Thyroid gland (tissue), 4 donors: ENCODE data around the gene ITGAE. TPM values are rescaled to one million over a fixed set of nuclear protein-coding genes. Genes with fewer than 3 reads are reported as not detected.
A peak's percentile ranks its signal among the peaks of the same experiment; 100 is the strongest.
"Not testable (repeated sequence)": the region's sequence is repeated elsewhere in the genome, so short reads cannot be mapped to it uniquely, and the experiment has no call there.

Source experiments
- DNase-seq, 2 donors: peaks; one replicate each; pipeline ENCODE4 v3.0.0-alpha.2; 2019
- H3K27ac ChIP-seq, 3 donors: fragments of 200-600 bp; sonication (generic); 1 replicate in 2 of 3; 2 replicates in 1 of 3; pipeline ENCODE4 v1.5.1; 2016 to 2019; ENCODE audit warnings: mild to moderate bottlenecking in 1 of 3, moderate library complexity in 1 of 3
- H3K27me3 ChIP-seq: fragments of 200-600 bp; sonication (generic); one replicate; pipeline ENCODE4 v1.5.1; 2019
- H3K36me3 ChIP-seq, 2 donors: fragments of 200-600 bp; sonication (generic); one replicate each; pipeline ENCODE4 v1.5.1; 2016 to 2019
- H3K4me1 ChIP-seq, 2 donors: fragments of 200-600 bp; sonication (generic); one replicate each; pipeline ENCODE4 v1.5.1; 2017 to 2019
- H3K4me3 ChIP-seq, 3 donors: fragments of 200-600 bp; sonication (generic); replicated peaks in 1 of 3; 1 replicate in 2 of 3; 2 replicates in 1 of 3; pipeline ENCODE4 v1.5.1; 2016; ENCODE audit warnings: mild to moderate bottlenecking in 1 of 3
- H3K9me3 ChIP-seq: fragments of 200-600 bp; sonication (generic); one replicate; pipeline ENCODE4 v1.5.1; 2017
- POLR2A ChIP-seq, 2 donors: fragments of 450-650 bp; IDR thresholded peaks; one replicate each; pipeline ENCODE4 v1.6.1; 2017; ENCODE audit warnings: antibody characterized with exemption in 2 of 2, mild to moderate bottlenecking in 2 of 2, moderate library complexity in 1 of 2
- WGBS, 2 donors: methylation state at CpG; one replicate each; pipeline ENCODE4 v1.1.5; 2017; 5-methylcytosine and 5-hydroxymethylcytosine counted together
- intact Hi-C: fragments of 100-400 bp; cut with DNase I; formaldehyde crosslinking; loops from one replicate; pipeline ENCODE4 v1.15.1; 2023
- total RNA-seq, 4 donors: library from RNA; depleted of rRNA; stranded (reverse); fragments of >200 nt; gene quantifications; one replicate each; pipeline ENCODE4 v1.2.3, GENCODE V29; 2016
- TF ChIP-seq, protein P1 (sequence below), 6 experiments: fragments of 200-600 bp in 3 of 6; fragments of 450-650 bp in 3 of 6; sonication (generic) in 3 of 6; IDR thresholded peaks; one replicate each; pipeline ENCODE4 v1.5.1; 2016 to 2019; ENCODE audit warnings: antibody characterized with exemption in 6 of 6, mild to moderate bottlenecking in 2 of 6, inconsistent platforms in 1 of 6, moderate library complexity in 1 of 6

ITGAE gene
- total RNA-seq, 4 donors from 2014 or later: 5.5 to 31.9 (median 19.4) TPM

DNA sequence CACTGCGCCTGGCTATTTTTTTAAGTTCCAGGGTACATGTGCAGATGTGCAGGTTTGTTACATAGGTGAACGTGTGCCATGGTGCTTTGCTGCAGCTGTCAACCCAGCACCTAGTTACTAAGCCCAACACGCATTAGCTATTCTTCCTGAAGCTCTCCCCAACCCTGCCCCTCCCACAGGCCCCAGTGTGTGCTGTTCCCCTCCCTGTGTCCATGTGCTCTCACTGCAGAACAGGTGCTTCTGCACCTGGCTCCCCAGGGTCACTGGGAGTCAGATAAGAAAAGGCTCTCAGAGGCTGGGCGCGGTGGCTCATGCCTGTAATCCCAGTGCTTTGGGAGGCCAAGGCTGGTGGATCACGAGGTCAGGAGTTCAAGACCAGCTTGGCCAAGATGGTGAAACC, 71.1 kb downstream of the ITGAE start:
- intact Hi-C loops: no loop called here
- peaks cover 0 to 14% of the 10 kb centered on the region in 2 donors for H3K4me1 ChIP-seq
- H3K9me3 ChIP-seq: no peaks in the 10 kb centered on the region
- no peaks in the 10 kb centered on the region for H3K27me3 ChIP-seq
- no peak overlapping the region for H3K4me3 ChIP-seq
- TF ChIP-seq, protein P1, sequence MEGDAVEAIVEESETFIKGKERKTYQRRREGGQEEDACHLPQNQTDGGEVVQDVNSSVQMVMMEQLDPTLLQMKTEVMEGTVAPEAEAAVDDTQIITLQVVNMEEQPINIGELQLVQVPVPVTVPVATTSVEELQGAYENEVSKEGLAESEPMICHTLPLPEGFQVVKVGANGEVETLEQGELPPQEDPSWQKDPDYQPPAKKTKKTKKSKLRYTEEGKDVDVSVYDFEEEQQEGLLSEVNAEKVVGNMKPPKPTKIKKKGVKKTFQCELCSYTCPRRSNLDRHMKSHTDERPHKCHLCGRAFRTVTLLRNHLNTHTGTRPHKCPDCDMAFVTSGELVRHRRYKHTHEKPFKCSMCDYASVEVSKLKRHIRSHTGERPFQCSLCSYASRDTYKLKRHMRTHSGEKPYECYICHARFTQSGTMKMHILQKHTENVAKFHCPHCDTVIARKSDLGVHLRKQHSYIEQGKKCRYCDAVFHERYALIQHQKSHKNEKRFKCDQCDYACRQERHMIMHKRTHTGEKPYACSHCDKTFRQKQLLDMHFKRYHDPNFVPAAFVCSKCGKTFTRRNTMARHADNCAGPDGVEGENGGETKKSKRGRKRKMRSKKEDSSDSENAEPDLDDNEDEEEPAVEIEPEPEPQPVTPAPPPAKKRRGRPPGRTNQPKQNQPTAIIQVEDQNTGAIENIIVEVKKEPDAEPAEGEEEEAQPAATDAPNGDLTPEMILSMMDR (IDR thresholded peaks at IDR 0.05): no peak
- TF ChIP-seq POLR2A (IDR thresholded peaks at IDR 0.05): no peak
- 83 to 94% methylated on average over 4 to 6 of the region's 6 CpGs for WGBS, 2 donors
- H3K27ac ChIP-seq: no peak overlapping the region
- H3K36me3 ChIP-seq: no peaks in the 10 kb centered on the region
- no peak for DNase-seq

DNA sequence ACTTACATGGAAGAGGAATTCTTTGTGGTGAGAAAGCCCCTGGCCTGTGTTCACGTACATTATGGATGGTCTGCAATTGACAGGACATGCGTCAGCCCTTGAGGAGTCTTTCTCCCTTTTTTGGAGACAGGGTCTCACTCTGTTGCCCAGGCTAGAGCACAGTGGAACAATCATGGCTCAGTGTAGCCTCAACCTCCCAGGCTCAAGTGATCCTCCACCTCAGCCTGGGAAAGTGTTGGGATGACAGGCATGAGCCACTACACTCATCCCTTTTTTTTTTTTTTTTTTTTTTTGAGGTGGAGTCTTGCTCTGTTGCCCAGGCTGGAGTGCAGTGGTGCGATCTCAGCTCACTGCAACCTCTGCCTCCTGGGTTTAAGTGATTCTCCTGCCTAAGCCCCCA, 72.9 kb downstream of the ITGAE start:
- peaks cover 6 to 21% of the 10 kb centered on the region in 2 donors for H3K4me1 ChIP-seq
- H3K27me3 ChIP-seq, H3K4me3 ChIP-seq, H3K27ac ChIP-seq, H3K9me3 ChIP-seq, DNase-seq, intact Hi-C loops, H3K36me3 ChIP-seq: not testable (repeated sequence)
- WGBS, 2 donors: 97 to 98% methylated on average over 3 of the region's 3 CpGs

DNA sequence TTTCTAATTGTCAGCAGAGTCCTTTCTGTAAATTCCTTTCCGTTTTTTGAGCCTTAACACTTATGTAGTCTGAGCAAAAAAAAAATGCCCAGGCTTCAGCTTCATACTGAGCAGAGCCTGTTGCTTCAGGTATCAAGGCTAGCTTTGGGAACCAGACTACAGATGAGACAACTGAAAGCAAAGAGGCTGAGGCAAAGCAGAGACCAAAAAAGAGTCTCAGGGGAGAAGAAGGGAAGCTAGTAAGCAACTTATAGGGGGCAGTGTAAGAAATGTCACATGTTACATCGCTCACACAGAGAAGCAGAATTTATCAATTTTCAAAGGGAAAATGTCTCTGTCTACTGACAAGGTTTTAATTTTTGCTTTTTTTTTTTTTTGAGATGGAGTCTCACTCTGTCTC, 73.9 kb downstream of the ITGAE start:
- WGBS, 2 donors: 38 to 88% methylated on average over 2 of the region's 2 CpGs
- intact Hi-C loops: no loop called here
- no peaks in the 10 kb centered on the region for H3K9me3 ChIP-seq
- H3K36me3 ChIP-seq: no peaks in the 10 kb centered on the region
- no peak overlapping the region for H3K27ac ChIP-seq
- DNase-seq: no peak
- TF ChIP-seq, protein P1 (IDR thresholded peaks at IDR 0.05): no peak
- TF ChIP-seq POLR2A (IDR thresholded peaks at IDR 0.05): no peak
- H3K4me1 ChIP-seq: peaks cover 13 to 21% of the 10 kb centered on the region in 2 donors
- no peak overlapping the region for H3K4me3 ChIP-seq
- H3K27me3 ChIP-seq: no peaks in the 10 kb centered on the region

DNA sequence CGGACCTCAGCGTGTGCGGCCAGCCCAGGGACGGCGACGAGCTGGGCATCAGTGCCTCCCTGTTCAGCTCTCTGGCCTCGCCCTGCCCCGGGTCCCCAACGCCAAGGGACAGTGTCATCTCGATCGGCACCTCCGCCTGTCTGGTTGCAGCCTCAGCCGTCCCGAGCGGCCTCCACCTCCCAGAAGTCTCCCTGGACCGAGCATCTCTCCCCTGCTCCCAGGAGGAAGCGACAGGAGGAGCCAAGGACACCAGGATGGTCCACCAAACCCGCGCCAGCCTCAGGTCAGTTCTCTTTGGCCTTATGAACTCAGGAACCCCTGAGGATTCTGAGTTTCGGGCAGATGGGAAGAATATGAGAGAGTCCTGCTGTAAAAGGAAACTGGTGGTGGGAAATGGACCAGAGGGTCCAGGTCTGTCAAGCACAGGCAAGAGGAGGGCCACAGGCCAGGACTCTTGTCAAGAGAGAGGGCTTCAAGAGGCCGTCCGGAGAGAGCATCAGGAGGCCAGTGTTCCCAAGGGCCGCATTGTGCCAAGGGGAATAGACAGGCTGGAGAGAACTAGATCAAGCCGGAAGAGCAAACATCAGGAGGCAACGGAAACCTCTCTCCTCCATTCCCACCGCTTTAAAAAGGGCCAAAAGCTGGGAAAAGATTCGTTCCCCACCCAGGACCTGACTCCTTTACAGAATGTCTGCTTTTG, 76.5 kb downstream of the ITGAE start:
- Histone ChIP-seq H3K27me3 (no peaks in the 10 kb centered on the region), H3K4me3 (peak overlapping the region in 2 of 3 donors; percentile 71 to 92), H3K9me3 (no peaks in the 10 kb centered on the region), H3K27ac (no peak overlapping the region), H3K36me3 (no peaks in the 10 kb centered on the region), H3K4me1 (peaks cover 13 to 14% of the 10 kb centered on the region in 2 donors)
- no peak for DNase-seq
- TF ChIP-seq, protein P1 (IDR thresholded peaks at IDR 0.05): no peak
- TF ChIP-seq POLR2A (IDR thresholded peaks at IDR 0.05): no peak
- 22 to 38% methylated on average over 11 to 18 of the region's 27 CpGs for WGBS, 2 donors
- intact Hi-C loops: no loop called here

DNA sequence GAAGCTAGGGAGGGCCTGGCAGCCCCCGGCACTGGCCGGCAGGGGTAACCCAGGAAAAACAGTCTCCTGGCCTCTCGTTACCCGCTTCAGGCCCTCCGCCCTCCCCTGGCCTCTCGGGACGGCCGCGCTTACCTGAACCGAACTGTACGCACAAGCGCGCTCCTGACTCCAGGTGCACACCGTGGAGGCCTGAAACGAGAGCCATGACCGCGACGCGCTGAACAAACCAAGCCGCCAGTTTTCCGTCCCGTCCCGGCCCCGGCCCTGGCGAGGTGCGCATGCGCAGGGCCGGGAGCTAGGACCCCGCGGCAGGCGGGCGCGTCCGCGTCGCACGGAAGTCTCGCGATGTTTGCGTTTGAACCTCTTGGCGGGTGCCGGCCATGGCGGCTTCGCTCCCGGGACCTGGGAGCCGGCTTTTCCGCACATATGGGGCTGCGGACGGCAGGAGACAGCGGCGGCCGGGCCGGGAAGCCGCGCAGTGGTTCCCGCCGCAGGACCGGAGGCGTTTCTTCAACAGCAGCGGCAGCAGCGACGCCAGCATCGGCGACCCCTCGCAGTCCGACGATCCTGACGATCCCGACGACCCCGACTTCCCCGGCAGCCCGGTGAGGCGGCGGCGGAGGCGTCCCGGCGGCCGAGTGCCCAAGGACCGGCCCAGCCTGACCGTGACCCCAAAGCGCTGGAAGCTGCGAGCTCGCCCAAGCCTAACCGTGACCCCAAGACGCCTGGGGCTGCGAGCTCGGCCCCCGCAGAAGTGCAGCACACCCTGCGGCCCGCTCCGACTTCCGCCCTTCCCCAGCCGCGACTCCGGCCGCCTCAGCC, 77.2 kb downstream of the ITGAE start, which contains the start of gene HASPIN:
TSS of gene HASPIN (plus strand) at position 348 of the 822 bp plus-strand sequence. CDS start at position 381, 33 bp downstream.
- Histone ChIP-seq H3K27ac (peak within 1 kb of the TSS; percentile 53 to 78 (median 77)), H3K9me3 (no peaks in the 10 kb centered on the region), H3K36me3 (no peaks in the 10 kb centered on the region), H3K4me3 (peak within 1 kb of the TSS; percentile 71 to 95 (median 92)), H3K4me1 (peaks cover 13 to 14% of the 10 kb centered on the region in 2 donors), H3K27me3 (no peaks in the 10 kb centered on the region)
- intact Hi-C loops: no loop called here
- peak; percentile 85 to 88 for DNase-seq
- 0 to 1% methylated on average over 5 to 22 of the region's 98 CpGs for WGBS, 2 donors
- TF ChIP-seq, protein P1 (IDR thresholded peaks at IDR 0.05): peak in 1 of 6 experiments; percentile 33
- peak in 1 of 2 donors; percentile 62 for TF ChIP-seq POLR2A (IDR thresholded peaks at IDR 0.05)
